ENCODE data around the gene BRD1.

GRCh38 chr22:49855251-49855911 is 27.7 kb upstream of the BRD1 start:
- TF ChIP-seq CTCF (conservative IDR thresholded peaks at IDR 0.05; ENCODE audit: low read depth, low read length) (no peak), EZH2phosphoT487 (IDR thresholded peaks at IDR 0.05; ENCODE audit: borderline replicate concordance, low read length) (no peak), EZH2 (IDR thresholded peaks at IDR 0.05; ENCODE audit: low read length, unreplicated experiment) (no peak)
